Lower lobe of right lung (tissue), 2 donors: ENCODE data around the gene LAMC1. TPM values are rescaled to one million over a fixed set of nuclear protein-coding genes. Genes with fewer than 3 reads are reported as not detected.

Experiments used
- ATAC-seq, 2 donors: fragments of 200-7000 bp; cut with Tn5 transposase; one replicate each; pipeline ENCODE4 v1.9.1; 2020 to 2022; ENCODE audit warnings: mild to moderate bottlenecking in 2 of 2, moderate library complexity in 2 of 2
- DNase-seq: peaks from one replicate; pipeline ENCODE4 v3.0.0-alpha.2; 2020
- H3K27ac ChIP-seq: fragments of 200-600 bp; one replicate; pipeline ENCODE4 v1.8.0; 2022
- H3K27me3 ChIP-seq: fragments of 200-600 bp; one replicate; pipeline ENCODE4 v1.8.0; 2022; ENCODE audit warnings: low read depth
- H3K36me3 ChIP-seq: fragments of 200-600 bp; one replicate; pipeline ENCODE4 v1.8.0; 2022; ENCODE audit warnings: mild to moderate bottlenecking
- H3K4me1 ChIP-seq: fragments of 200-600 bp; one replicate; pipeline ENCODE4 v1.8.0; 2022
- H3K4me3 ChIP-seq: fragments of 200-600 bp; one replicate; pipeline ENCODE4 v1.8.0; 2022; ENCODE audit warnings: mild to moderate bottlenecking
- H3K9me3 ChIP-seq: fragments of 200-600 bp; one replicate; pipeline ENCODE4 v1.8.0; 2022
- CTCF ChIP-seq: fragments of 200-600 bp; IDR thresholded peaks from one replicate; pipeline ENCODE4 v1.8.0; 2022; ENCODE audit warnings: antibody characterized with exemption, mild to moderate bottlenecking
- intact Hi-C: fragments of 100-400 bp; cut with DNase I; formaldehyde crosslinking; loops from one replicate; pipeline ENCODE4 v1.11.0; 2022
- total RNA-seq: library from RNA; stranded (reverse); fragmentation: NEBNext Ultra II Directional; extraction: Animal tissue kit (Norgen Biotek cat#: 25700); gene quantifications from one replicate; pipeline ENCODE4 v1.2.1, GENCODE V29; 2021
- donor health status: DM: no; HTN: yes; CAD: no; lungs with severe emphysema.

LAMC1 gene
- total RNA-seq, 1 donor from 2014 or later: 96.9 TPM

- Histone ChIP-seq H3K9me3 (no peaks in the 10 kb centered on the region), H3K4me3 (peak overlapping the region; percentile 50), H3K27me3 (no peaks in the 10 kb centered on the region), H3K36me3 (no peaks in the 10 kb centered on the region), H3K27ac (no peak overlapping the region), H3K4me1 (no peaks in the 10 kb centered on the region)
- no peak for TF ChIP-seq CTCF
- no peak for DNase-seq
- intact Hi-C loops: no loop called here
- no peak for ATAC-seq
These were observed 163.6 kb downstream of the LAMC1 start for GRCh38 chr1:183186841-183187240.

- intact Hi-C loops: no loop called here
- no peaks in the 10 kb centered on the region for H3K4me1 ChIP-seq
- no peak for DNase-seq
- no peak for ATAC-seq
- no peak for TF ChIP-seq CTCF
- H3K36me3 ChIP-seq: no peaks in the 10 kb centered on the region
- H3K9me3 ChIP-seq: no peaks in the 10 kb centered on the region
- no peaks in the 10 kb centered on the region for H3K27me3 ChIP-seq
- H3K27ac ChIP-seq: no peak overlapping the region
- no peak overlapping the region for H3K4me3 ChIP-seq
These were observed 165.0 kb downstream of the LAMC1 start for GRCh38 chr1:183188240-183188639.

GRCh38 chr1:183191833-183192232, 168.6 kb downstream of the LAMC1 start:
- Histone ChIP-seq H3K27ac (no peak overlapping the region), H3K4me1 (no peaks in the 10 kb centered on the region), H3K36me3 (no peaks in the 10 kb centered on the region), H3K9me3 (no peaks in the 10 kb centered on the region), H3K4me3 (no peak overlapping the region), H3K27me3 (no peaks in the 10 kb centered on the region)
- ATAC-seq (no peak), DNase-seq (no peak)
- intact Hi-C loops: no loop called here
- TF ChIP-seq CTCF: no peak

- Histone ChIP-seq H3K4me3 (no peak overlapping the region), H3K36me3 (no peaks in the 10 kb centered on the region), H3K4me1 (no peaks in the 10 kb centered on the region), H3K9me3 (no peaks in the 10 kb centered on the region), H3K27me3 (no peaks in the 10 kb centered on the region), H3K27ac (no peak overlapping the region)
- DNase-seq: no peak
- no peak for TF ChIP-seq CTCF
- intact Hi-C loops: no loop called here
- no peak for ATAC-seq
These were observed 170.8 kb downstream of the LAMC1 start for GRCh38 chr1:183193963-183194525.

- TF ChIP-seq CTCF: no peak
- Histone ChIP-seq H3K27ac (no peak overlapping the region), H3K36me3 (no peaks in the 10 kb centered on the region), H3K4me3 (no peak overlapping the region), H3K4me1 (no peaks in the 10 kb centered on the region), H3K9me3 (no peaks in the 10 kb centered on the region), H3K27me3 (no peaks in the 10 kb centered on the region)
- DNase-seq (no peak), ATAC-seq (no peak)
- intact Hi-C loops: no loop called here
These were observed 171.4 kb downstream of the LAMC1 start for GRCh38 chr1:183194527-183195141.
